ENCODE measurements around the gene PCIF1.

PCIF1 gene

DNA sequence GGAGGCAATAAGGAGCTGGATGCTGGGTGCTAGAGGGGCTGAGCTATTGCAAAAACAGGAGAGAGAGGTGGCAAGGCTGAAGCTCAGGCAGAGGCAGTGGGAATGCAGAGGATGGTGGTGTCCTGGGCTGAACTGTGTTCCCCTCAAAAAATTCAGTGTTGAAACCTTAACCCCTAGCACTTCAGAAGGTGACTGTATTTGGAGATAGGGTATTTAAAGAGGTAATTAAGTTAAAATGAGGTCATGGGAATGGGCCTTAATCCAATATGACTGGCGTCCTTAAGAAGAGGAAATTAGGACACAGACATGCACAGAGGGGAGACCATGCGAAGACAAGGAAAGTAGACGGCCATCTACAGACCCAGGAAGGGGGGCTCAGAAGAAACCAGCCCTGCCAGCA, 62.7 kb downstream of the PCIF1 start:
- DNase-seq, result no peak

Data from NCI-H1436 treated with DMSO at 0.1 percent for 48 hours (cell line).